Ovary (tissue), 9 donors: Measurements from ENCODE around the gene EHMT1. TPM values are rescaled to one million over a fixed set of nuclear protein-coding genes. Genes with fewer than 3 reads are reported as not detected.

ENCODE experiments used
- DNase-seq, 5 donors: peaks; one replicate each; pipeline ENCODE4 v3.0.0-alpha.2; 2019 to 2020
- H3K27ac ChIP-seq, 2 donors: fragments of 200-600 bp; one replicate each; pipeline versions ENCODE4 v1.5.1 to v1.8.0; 2019 to 2022
- H3K27me3 ChIP-seq: fragments of 200-600 bp; one replicate; pipeline ENCODE4 v1.8.0; 2022
- H3K36me3 ChIP-seq: fragments of 200-600 bp; sonication (generic); one replicate; pipeline ENCODE4 v1.5.1; 2019
- H3K4me1 ChIP-seq: one replicate; pipeline ENCODE4 v1.8.1; 2013; ENCODE audit warnings: mild to moderate bottlenecking, moderate library complexity; ENCODE audit not compliant: insufficient read depth
- H3K4me3 ChIP-seq: fragments of 200-600 bp; sonication (generic); one replicate; pipeline ENCODE4 v1.5.1; 2017
- H3K9me3 ChIP-seq, 2 donors: fragments of 200-600 bp in 1 of 2; sonication (generic) in 1 of 2; one replicate each; pipeline versions ENCODE4 v1.5.1 to v1.8.1; 2013 to 2019; ENCODE audit warnings: mild to moderate bottlenecking in 1 of 2, moderate library complexity in 1 of 2
- CTCF ChIP-seq, 3 donors: fragments of 450-650 bp in 2 of 3; fragments of 200-600 bp in 1 of 3; IDR thresholded peaks; one replicate each; pipeline versions ENCODE4 v1.5.1 to v1.8.0; 2016 to 2022; ENCODE audit warnings: antibody characterized with exemption in 3 of 3, mild to moderate bottlenecking in 1 of 3
- EP300 ChIP-seq: sonication (generic); formaldehyde crosslinking; IDR thresholded peaks from one replicate; pipeline ENCODE4 v1.6.1; 2017; ENCODE audit warnings: antibody characterized with exemption
- POLR2A ChIP-seq: fragments of 450-650 bp; IDR thresholded peaks from one replicate; pipeline ENCODE4 v1.6.1; 2017; ENCODE audit warnings: antibody characterized with exemption, mild to moderate bottlenecking, moderate library complexity
- WGBS, 3 donors: extraction: QIAGEN DNeasy Blood & Tissue Kit in 1 of 3; methylation state at CpG; one replicate each; pipeline versions ENCODE4 v1.1.5 to v1.1.7; 2013 to 2017; 5-methylcytosine and 5-hydroxymethylcytosine counted together
- intact Hi-C, 4 donors: fragments of 100-400 bp; cut with DNase I; formaldehyde crosslinking; loops; one replicate each; pipeline versions ENCODE4 v1.11.0 to v1.15.1; 2022 to 2023
- polyA plus RNA-seq, 2 donors: library from polyadenylated mRNA; stranded (reverse); fragments of 200-250 nt in 1 of 2; fragments of 350-450 nt in 1 of 2; fragmentation: Illumina TruSeq in 1 of 2; extraction: RNeasy Lipid Tissue Mini Kit (QIAGEN cat#74804) in 1 of 2; gene quantifications; one replicate each; pipeline ENCODE4 v1.2.3, GENCODE V29; 2013 to 2014
- total RNA-seq, 7 donors: library from RNA; depleted of rRNA in 2 of 7; stranded (reverse); fragments of >200 nt in 2 of 7; fragmentation: NEBNext Ultra II Directional in 3 of 7; extraction: Animal tissue kit (Norgen Biotek cat#: 25700) in 3 of 7; gene quantifications; one replicate each; pipeline versions ENCODE4 v1.1.0 to v1.2.4, GENCODE V29; 2016 to 2023
- donor health status: DM: no; HTN: no; CAD: no; lungs with moderate emphysema.
- donor health status: DM: no; HTN: no; CAD: no.
- donor health status: Bipolar disorder and iron deficiency.
- donor health status: DM: yes; HTN: yes; CAD: no.
- donor health status: DM: no; HTN: no; CAD: no.
- donor health status: DM: yes; HTN: yes; CAD: no.

Gene EHMT1
- total and polyA plus RNA-seq, 9 donors, result 40.8 to 98.5 (median 77.9) TPM

- Histone ChIP-seq H3K4me3 (no peak overlapping the region), H3K4me1 (peaks cover 15% of the 10 kb centered on the region), H3K36me3 (no peaks in the 10 kb centered on the region), H3K9me3 (no peaks in the 10 kb centered on the region), H3K27ac (no peak overlapping the region), H3K27me3 (no peaks in the 10 kb centered on the region)
- TF ChIP-seq CTCF (IDR thresholded peaks at IDR 0.05) (no peak), POLR2A (no peak), EP300 (no peak)
- WGBS, 3 donors, result 69 to 81% (median 72%) methylated on average over 6 of the region's 6 CpGs
- intact Hi-C loops, result no loop called here
- DNase-seq, result no peak
Observed at GRCh38 chr9:137679249-137679648, 60.4 kb downstream of the EHMT1 start.

- Histone ChIP-seq H3K36me3 (no peaks in the 10 kb centered on the region), H3K4me1 (peaks cover 13% of the 10 kb centered on the region), H3K27me3 (no peaks in the 10 kb centered on the region), H3K27ac (no peak overlapping the region), H3K4me3 (no peak overlapping the region), H3K9me3 (no peaks in the 10 kb centered on the region)
- no peak for DNase-seq
- intact Hi-C loops, result no loop called here
- 85 to 90% (median 87%) methylated on average over 7 of the region's 7 CpGs for WGBS, 3 donors
- TF ChIP-seq CTCF (IDR thresholded peaks at IDR 0.05) (no peak), POLR2A (no peak), EP300 (no peak)
Observed at GRCh38 chr9:137679695-137680305, 61.0 kb downstream of the EHMT1 start.

- no peak for DNase-seq
- Histone ChIP-seq H3K4me1 (peaks cover 13% of the 10 kb centered on the region), H3K27me3 (no peaks in the 10 kb centered on the region), H3K4me3 (no peak overlapping the region), H3K36me3 (no peaks in the 10 kb centered on the region), H3K27ac (no peak overlapping the region), H3K9me3 (no peaks in the 10 kb centered on the region)
- WGBS, 3 donors, result 63 to 75% (median 65%) methylated on average over 18 of the region's 18 CpGs
- no peak for TF ChIP-seq CTCF (IDR thresholded peaks at IDR 0.05)
- no peak for TF ChIP-seq EP300
- no peak for TF ChIP-seq POLR2A
- intact Hi-C loops, result no loop called here
Observed at GRCh38 chr9:137680444-137681358, 61.9 kb downstream of the EHMT1 start.

- Histone ChIP-seq H3K9me3 (no peaks in the 10 kb centered on the region), H3K27ac (no peak overlapping the region), H3K4me1 (peaks cover 17% of the 10 kb centered on the region), H3K36me3 (no peaks in the 10 kb centered on the region), H3K4me3 (no peak overlapping the region), H3K27me3 (no peaks in the 10 kb centered on the region)
- intact Hi-C loops, result no loop called here
- no peak for TF ChIP-seq POLR2A
- DNase-seq, result no peak
- WGBS, 3 donors, result 83 to 86% (median 86%) methylated on average over 18 of the region's 18 CpGs
Observed at GRCh38 chr9:137682428-137683105, 63.8 kb downstream of the EHMT1 start.
